OCI-LY3 (cell line): ENCODE results near the gene RRP1B.

Source experiments
- H2AFZ ChIP-seq: fragments of 200-600, 300-600 bp; shearing (Covaris generic); 2 replicates; pipeline ENCODE4 v1.6.0; 2014; ENCODE audit warnings: antibody characterized with exemption, low read depth, low read length
- H3K27ac ChIP-seq: fragments of 200-600, 300-600 bp; sonication (generic); 2 replicates; pipeline ENCODE4 v1.5.1; 2014; ENCODE audit warnings: mild to moderate bottlenecking, low read length, moderate library complexity, mixed read lengths
- H3K27me3 ChIP-seq: fragments of 200-600, 300-600 bp; sonication (generic); 2 replicates; pipeline ENCODE4 v1.6.1; 2014; ENCODE audit warnings: low read depth, low read length, mixed read lengths
- H3K36me3 ChIP-seq: fragments of 200-600, 300-600 bp; sonication (generic); replicated peaks from 2 replicates; pipeline ENCODE3; 2014; ENCODE audit warnings: low read depth, low read length, mixed read lengths
- H3K4me1 ChIP-seq: fragments of 300-600, 200-600 bp; sonication (generic); 2 replicates; pipeline ENCODE4 v1.6.1; 2014; ENCODE audit warnings: low read length, mixed read lengths
- H3K4me2 ChIP-seq: fragments of 200-600, 300-600 bp; sonication (generic); 2 replicates; pipeline ENCODE4 v1.6.1; 2014; ENCODE audit warnings: low read length, mixed read lengths
- H3K4me3 ChIP-seq: fragments of 300-600, 200-600 bp; sonication (generic); 2 replicates; pipeline ENCODE4 v1.5.1; 2014; ENCODE audit warnings: antibody characterized with exemption, mild to moderate bottlenecking, low read length, moderate library complexity
- H3K79me2 ChIP-seq: fragments of 300-600, 200-600 bp; shearing (Covaris generic); 2 replicates; pipeline ENCODE4 v1.6.1; 2014; ENCODE audit warnings: mild to moderate bottlenecking, low read length, mixed read lengths
- H3K9ac ChIP-seq: fragments of 300-600, 200-600 bp; shearing (Covaris generic); 2 replicates; pipeline ENCODE4 v1.6.0; 2014; ENCODE audit warnings: mild to moderate bottlenecking, low read length, moderate library complexity
- H3K9me3 ChIP-seq: fragments of 200-600, 300-600 bp; shearing (Covaris generic); 2 replicates; pipeline ENCODE4 v1.6.1; 2014; ENCODE audit warnings: low read length, mixed read lengths; ENCODE audit not compliant: insufficient read depth
- H4K20me1 ChIP-seq: fragments of 200-600, 300-600 bp; sonication (generic); 2 replicates; pipeline ENCODE4 v1.6.1; 2016; ENCODE audit warnings: low read length, mixed read lengths; ENCODE audit not compliant: insufficient read depth
- CTCF ChIP-seq: fragments of 200-600, 300-600 bp; sonication (generic); IDR thresholded peaks from 2 replicates; pipeline ENCODE4 v1.5.1; 2014; ENCODE audit warnings: antibody characterized with exemption, low read length, low read depth
- EZH2phosphoT487 ChIP-seq: fragments of 200-600 bp; shearing (Covaris generic); IDR thresholded peaks from 2 replicates; pipeline ENCODE4 v1.6.1; 2018; ENCODE audit warnings: antibody characterized with exemption, mixed run types, low read depth

The RRP1B gene

GRCh38 chr21:43644071-43644470 lies 15.3 kb upstream of the RRP1B start:
- Histone ChIP-seq H3K27me3 (no peaks in the 10 kb centered on the region), H3K4me3 (no peak overlapping the region), H3K4me2 (no peak overlapping the region), H3K9ac (no peak overlapping the region), H3K4me1 (peaks cover 17% of the 10 kb centered on the region), H4K20me1 (no peaks in the 10 kb centered on the region), H3K9me3 (no peaks in the 10 kb centered on the region), H3K36me3 (no peaks in the 10 kb centered on the region), H2AFZ (no peak overlapping the region), H3K27ac (no peak overlapping the region), H3K79me2 (no peaks in the 10 kb centered on the region)
- TF ChIP-seq EZH2phosphoT487 (no peak), CTCF (no peak)

- H4K20me1 ChIP-seq: no peaks in the 10 kb centered on the region
- no peaks in the 10 kb centered on the region for H3K27me3 ChIP-seq
- H2AFZ ChIP-seq: no peak overlapping the region
- H3K4me1 ChIP-seq: peaks cover 17% of the 10 kb centered on the region
- no peak overlapping the region for H3K4me3 ChIP-seq
- H3K4me2 ChIP-seq: no peak overlapping the region
- no peaks in the 10 kb centered on the region for H3K79me2 ChIP-seq
- H3K27ac ChIP-seq: no peak overlapping the region
- H3K9ac ChIP-seq: no peak overlapping the region
- H3K36me3 ChIP-seq: no peaks in the 10 kb centered on the region
- no peaks in the 10 kb centered on the region for H3K9me3 ChIP-seq
- TF ChIP-seq CTCF (no peak), EZH2phosphoT487 (no peak)
Observed at GRCh38 chr21:43644609-43645008, 14.8 kb upstream of the RRP1B start.

- Histone ChIP-seq H3K4me2 (peak overlapping the region; percentile 68), H3K79me2 (no peaks in the 10 kb centered on the region), H4K20me1 (no peaks in the 10 kb centered on the region), H3K36me3 (no peaks in the 10 kb centered on the region), H2AFZ (0 out of 2 replicates have a peak overlapping the region, but pooled peaks have one; percentile 16), H3K27ac (no peak overlapping the region), H3K9ac (peak overlapping the region; percentile 20; the same call in 1 of the 2 replicates), H3K9me3 (no peaks in the 10 kb centered on the region), H3K27me3 (no peaks in the 10 kb centered on the region), H3K4me3 (peak overlapping the region; percentile 53), H3K4me1 (peaks cover 17% of the 10 kb centered on the region)
- TF ChIP-seq EZH2phosphoT487: no peak
- TF ChIP-seq CTCF: peak; percentile 51
Observed at GRCh38 chr21:43645136-43645891, 14.0 kb upstream of the RRP1B start.

- Histone ChIP-seq H3K27me3 (no peaks in the 10 kb centered on the region), H3K79me2 (no peaks in the 10 kb centered on the region), H3K9me3 (no peaks in the 10 kb centered on the region), H2AFZ (0 out of 2 replicates have a peak overlapping the region, but pooled peaks have one; percentile 16), H4K20me1 (no peaks in the 10 kb centered on the region), H3K27ac (no peak overlapping the region), H3K4me2 (peak overlapping the region; percentile 68), H3K4me3 (peak overlapping the region; percentile 53), H3K9ac (peak overlapping the region; percentile 20; the same call in 1 of the 2 replicates), H3K4me1 (peaks cover 17% of the 10 kb centered on the region), H3K36me3 (no peaks in the 10 kb centered on the region)
- TF ChIP-seq CTCF (no peak), EZH2phosphoT487 (no peak)
Observed at GRCh38 chr21:43645976-43646375, 13.4 kb upstream of the RRP1B start.
